GM15510 (cell line): ENCODE results near the gene FAM13A.

Experiments
- POLR2A ChIP-seq: IDR thresholded peaks from 3 replicates; pipeline ENCODE4 v1.6.1; 2011; ENCODE audit warnings: borderline replicate concordance; ENCODE audit not compliant: insufficient read length; ENCODE audit errors: extremely low read depth

Gene FAM13A

GRCh38 chr4:89056953-89057398 lies at the start of gene FAM13A:
TSS of gene FAM13A (minus strand) at chr4:89057185. CDS start at chr4:89056964, 221 bp downstream.
- no peak for TF ChIP-seq POLR2A

DNA sequence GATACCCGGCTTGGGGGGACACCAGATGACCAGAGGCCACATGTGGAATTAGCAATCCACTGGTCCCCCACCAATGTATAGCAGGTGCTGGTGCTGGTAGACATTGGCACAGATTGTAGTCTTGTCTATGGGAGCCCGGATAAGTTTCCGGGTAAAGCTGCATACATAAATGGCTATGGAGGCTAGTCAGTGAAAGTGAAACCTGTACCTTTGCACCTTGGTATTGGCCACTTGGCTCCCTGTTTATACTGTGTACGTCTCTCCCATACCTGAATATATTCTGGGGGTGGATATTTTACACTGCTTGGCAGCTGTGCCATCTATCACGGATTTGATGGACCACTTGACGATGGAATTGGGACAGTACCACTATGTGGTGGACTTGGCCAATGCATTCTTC lies 48.7 kb upstream of the FAM13A start:
- no peak for TF ChIP-seq POLR2A

DNA sequence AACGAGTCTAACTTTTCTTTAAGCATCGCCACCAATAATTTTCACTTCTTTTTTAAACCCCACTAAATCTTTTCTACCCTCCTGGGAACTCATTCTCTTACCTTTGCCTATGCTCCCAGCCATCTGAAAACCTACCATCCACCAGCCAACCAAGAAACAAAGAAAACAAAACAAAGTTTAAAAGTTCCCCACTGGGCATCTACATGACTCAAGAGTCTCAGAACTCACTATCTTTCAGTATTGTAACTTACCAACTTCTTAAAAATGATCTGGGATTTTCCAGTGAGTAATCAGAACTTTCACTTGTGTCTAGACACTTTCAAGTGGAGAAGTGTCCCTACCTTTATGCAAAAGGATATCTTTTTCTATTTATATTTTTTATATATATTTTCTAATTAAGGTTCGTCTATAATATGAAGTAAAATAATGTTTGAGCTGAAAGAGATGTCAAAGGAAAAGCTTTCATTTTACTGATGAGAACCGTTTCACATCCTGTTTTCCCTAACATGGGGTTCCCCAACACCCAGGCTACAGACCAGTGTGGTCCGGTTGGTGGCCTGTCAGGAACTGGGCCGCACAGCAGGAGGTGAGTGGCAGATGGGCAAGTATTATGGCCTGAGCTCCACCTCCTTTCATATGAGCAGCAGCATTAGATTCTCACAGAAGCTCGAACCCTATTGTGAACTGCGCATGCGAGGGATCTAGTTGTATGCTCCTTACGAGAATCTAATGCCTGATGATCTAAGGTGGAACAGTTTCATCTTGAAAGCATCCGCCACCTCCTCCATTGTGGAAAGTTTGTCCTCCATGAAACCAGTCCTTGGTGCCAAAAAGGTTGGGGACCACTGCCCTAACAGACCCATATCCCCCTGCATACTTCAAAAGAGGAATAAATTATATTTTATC lies 44.5 kb upstream of the FAM13A start:
- no peak for TF ChIP-seq POLR2A

- TF ChIP-seq POLR2A: no peak
Measured at GRCh38 chr4:89100853-89101252, 43.9 kb upstream of the FAM13A start.

GRCh38 chr4:89099471-89099870 lies 42.5 kb upstream of the FAM13A start:
- TF ChIP-seq POLR2A: no peak

- no peak for TF ChIP-seq POLR2A
Measured at GRCh38 chr4:89099034-89099433, 42.0 kb upstream of the FAM13A start.

DNA sequence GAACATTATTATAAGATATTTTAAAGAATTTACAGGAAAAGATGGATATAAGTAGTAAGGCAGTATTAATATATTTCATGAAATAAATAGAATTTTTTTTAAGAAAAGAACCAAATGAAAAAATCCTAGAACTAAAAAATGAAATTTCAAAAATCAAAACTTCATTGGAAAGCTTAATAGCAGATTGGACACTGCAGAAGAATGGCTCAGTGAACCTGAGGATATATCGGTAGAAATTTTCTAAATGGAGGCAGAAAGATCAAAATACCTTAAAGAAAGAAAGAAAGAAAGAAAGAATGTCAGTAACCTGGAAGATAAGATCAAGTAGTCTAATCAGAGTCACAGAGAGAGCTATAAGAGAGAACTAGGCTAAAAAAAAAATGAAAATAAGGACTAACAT lies 21.3 kb upstream of the FAM13A start:
- TF ChIP-seq POLR2A: no peak

GRCh38 chr4:89077761-89078160 lies 20.8 kb upstream of the FAM13A start:
- TF ChIP-seq POLR2A: no peak

DNA sequence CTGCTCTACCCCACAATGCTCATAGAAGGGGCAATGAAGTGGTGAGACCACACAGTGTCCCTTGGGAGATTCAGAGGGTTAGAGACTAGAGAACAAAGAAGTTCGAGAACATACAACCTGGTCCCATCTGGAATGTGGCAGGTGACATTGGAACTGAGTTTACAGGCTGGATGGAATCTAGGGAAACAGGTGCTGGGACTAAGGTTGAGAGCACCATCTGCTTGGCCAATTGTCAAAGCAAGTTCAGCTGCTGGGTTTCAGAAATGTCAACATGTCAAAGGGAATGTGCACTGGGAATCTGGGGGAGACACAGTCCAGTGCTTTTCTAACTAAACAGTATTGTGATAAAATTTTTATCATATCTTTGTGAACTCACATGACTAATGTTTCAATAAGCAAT lies 15.9 kb upstream of the FAM13A start:
- TF ChIP-seq POLR2A: no peak

- no peak for TF ChIP-seq POLR2A
Measured at GRCh38 chr4:89071311-89071710, 14.3 kb upstream of the FAM13A start.

DNA sequence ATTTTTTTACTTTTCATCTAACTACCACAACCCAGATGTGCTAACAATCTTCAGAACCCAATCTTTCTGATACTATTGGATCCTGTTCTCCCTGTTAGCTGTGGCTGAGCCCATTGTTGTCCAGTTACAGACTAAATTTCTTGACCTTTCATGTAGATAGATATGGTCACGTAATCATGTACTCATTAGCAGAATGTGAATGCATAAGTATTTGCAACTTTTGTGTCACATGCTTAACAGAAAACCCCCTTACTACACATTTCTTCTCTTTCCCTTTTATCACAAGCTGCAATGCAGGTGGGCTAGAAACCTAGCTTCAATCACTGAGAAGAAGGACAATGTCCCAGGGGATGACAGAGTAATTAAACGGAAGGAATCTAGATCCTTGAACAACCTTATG lies 13.1 kb upstream of the FAM13A start:
- no peak for TF ChIP-seq POLR2A

- no peak for TF ChIP-seq POLR2A
Measured at GRCh38 chr4:89069481-89069880, 12.5 kb upstream of the FAM13A start.

DNA sequence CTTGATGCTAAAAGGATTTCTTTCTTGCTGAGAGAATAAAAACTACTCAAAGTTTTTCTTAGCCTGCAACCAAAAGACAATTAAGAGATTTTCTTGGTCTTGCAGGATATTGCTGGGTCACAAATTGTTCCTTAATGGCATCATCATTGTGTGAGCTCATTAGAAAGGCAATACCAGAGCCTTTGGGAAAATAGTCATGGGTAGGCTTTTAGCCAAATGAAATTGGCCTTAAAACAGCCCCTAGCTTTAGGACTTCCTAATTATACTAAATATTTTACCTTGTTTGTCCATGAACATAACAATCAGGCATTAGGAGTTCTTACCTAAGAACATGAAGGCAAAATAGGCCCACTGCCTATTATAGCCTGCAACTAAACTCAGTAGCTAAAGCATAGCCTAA lies 10.4 kb upstream of the FAM13A start:
- no peak for TF ChIP-seq POLR2A

GRCh38 chr4:89064848-89065247 lies 7.9 kb upstream of the FAM13A start:
- TF ChIP-seq POLR2A: no peak

DNA sequence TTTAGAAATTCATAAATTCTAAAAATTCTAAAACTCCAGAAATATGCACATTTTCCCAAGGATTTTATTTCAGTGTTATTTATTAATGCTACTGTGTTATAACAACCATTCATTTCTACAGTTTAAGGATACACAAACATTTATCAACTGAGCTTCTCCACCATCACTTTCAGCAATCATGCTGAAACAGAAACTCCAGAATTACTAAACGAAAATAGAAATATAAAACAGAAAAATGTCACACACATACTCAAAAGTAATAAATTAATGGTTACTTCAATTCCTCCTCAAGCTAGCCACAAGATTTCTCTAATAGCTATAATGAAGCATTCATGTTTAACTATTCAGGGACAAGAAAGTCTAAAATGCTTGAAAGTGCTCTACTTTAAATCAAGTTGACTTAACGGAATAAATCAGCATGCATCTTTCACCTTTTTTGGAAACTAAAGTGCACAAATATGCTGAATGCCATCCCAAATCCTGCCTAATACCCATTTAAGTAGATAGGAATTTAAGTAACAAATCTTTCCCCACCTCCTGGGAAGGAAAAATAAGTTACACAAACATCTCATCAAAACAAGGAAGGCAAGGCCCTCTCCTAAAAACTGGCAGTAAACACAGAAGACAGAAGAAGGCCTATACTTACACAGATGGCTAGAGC lies 563 bp downstream of the FAM13A start:
- TF ChIP-seq POLR2A: no peak

- no peak for TF ChIP-seq POLR2A
Measured at GRCh38 chr4:89055157-89056080, 1.6 kb downstream of the FAM13A start.

DNA sequence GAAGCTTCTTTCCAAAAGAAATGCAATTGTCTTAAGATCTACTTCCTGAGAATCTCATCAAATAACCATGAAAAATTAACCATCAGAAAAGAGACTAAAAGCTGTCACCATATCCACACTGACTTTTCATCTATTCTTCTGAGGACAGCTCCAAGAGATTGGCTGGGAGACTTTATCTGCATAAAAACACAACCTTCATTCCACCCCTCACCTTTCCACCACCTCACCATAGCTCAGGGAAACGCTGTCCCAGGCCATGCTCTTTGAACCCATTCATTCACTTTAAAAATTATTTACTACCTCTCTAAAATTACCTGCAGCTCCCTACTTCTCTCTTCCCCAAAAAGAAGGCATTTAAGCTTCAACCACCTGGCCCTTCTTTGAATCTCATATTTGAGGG lies 2.4 kb downstream of the FAM13A start:
- TF ChIP-seq POLR2A: no peak
